Body of pancreas (tissue), 4 donors: ENCODE results near the gene DBNL. TPM values are rescaled to one million over a fixed set of nuclear protein-coding genes. Genes with fewer than 3 reads are reported as not detected.

Experiments
- ATAC-seq: fragments of 150-250 bp; one replicate; pipeline ENCODE4 v1.9.1; 2016
- DNase-seq, 4 donors: peaks; one replicate each; pipeline ENCODE4 v3.0.0-alpha.2; 2019
- H3K27ac ChIP-seq, 4 donors: fragments of 200-600 bp; sonication (generic); 1 replicate in 3 of 4; 2 replicates in 1 of 4; pipeline versions ENCODE4 v1.5.1 to v1.6.1; 2016 to 2019; ENCODE audit warnings: mild to moderate bottlenecking in 1 of 4, mixed read lengths in 1 of 4, moderate library complexity in 1 of 4
- H3K27me3 ChIP-seq, 2 donors: fragments of 200-600 bp; sonication (generic); one replicate each; pipeline ENCODE4 v1.6.0; 2016; ENCODE audit warnings: mild to moderate bottlenecking in 1 of 2
- H3K36me3 ChIP-seq, 2 donors: fragments of 200-600 bp; sonication (generic); replicated peaks in 1 of 2; 2 replicates each; pipeline ENCODE4 v1.5.1; 2016; ENCODE audit warnings: low read depth in 2 of 2; ENCODE audit not compliant: insufficient read depth in 1 of 2
- H3K4me1 ChIP-seq: fragments of 200-600 bp; sonication (generic); one replicate; pipeline ENCODE4 v1.6.0; 2016
- H3K4me3 ChIP-seq, 2 donors: fragments of 200-600 bp; sonication (generic); 1 replicate in 1 of 2; 2 replicates in 1 of 2; pipeline ENCODE4 v1.5.1; 2016 to 2019
- H3K9me3 ChIP-seq, 3 donors: fragments of 200-600 bp; sonication (generic); 1 replicate in 2 of 3; 2 replicates in 1 of 3; pipeline ENCODE4 v1.5.1; 2016
- POLR2A ChIP-seq, 3 donors: fragments of 450-650 bp; IDR thresholded peaks; one replicate each; pipeline ENCODE4 v1.6.1; 2016; ENCODE audit warnings: antibody characterized with exemption in 3 of 3, mild to moderate bottlenecking in 2 of 3
- WGBS, 2 donors: methylation state at CpG; one replicate each; pipeline ENCODE4 v1.1.5; 2017; 5-methylcytosine and 5-hydroxymethylcytosine counted together
- intact Hi-C: fragments of 100-400 bp; cut with DNase I; formaldehyde crosslinking; loops from one replicate; pipeline ENCODE4 v1.15.1; 2023
- total RNA-seq, 2 donors: library from RNA; depleted of rRNA; stranded (reverse); fragments of >200 nt; gene quantifications; one replicate each; pipeline ENCODE4 v1.1.0, GENCODE V29; 2016
- TF ChIP-seq, protein P1 (sequence below), 7 experiments: fragments of 450-650 bp in 4 of 7; fragments of 200-600 bp in 3 of 7; sonication (generic) in 3 of 7; IDR thresholded peaks; one replicate each; pipeline ENCODE4 v1.5.1; 2016 to 2019; ENCODE audit warnings: antibody characterized with exemption in 7 of 7

DBNL gene
- total RNA-seq, 2 donors from 2014 or later = 62.0 to 96.6 TPM

DNA sequence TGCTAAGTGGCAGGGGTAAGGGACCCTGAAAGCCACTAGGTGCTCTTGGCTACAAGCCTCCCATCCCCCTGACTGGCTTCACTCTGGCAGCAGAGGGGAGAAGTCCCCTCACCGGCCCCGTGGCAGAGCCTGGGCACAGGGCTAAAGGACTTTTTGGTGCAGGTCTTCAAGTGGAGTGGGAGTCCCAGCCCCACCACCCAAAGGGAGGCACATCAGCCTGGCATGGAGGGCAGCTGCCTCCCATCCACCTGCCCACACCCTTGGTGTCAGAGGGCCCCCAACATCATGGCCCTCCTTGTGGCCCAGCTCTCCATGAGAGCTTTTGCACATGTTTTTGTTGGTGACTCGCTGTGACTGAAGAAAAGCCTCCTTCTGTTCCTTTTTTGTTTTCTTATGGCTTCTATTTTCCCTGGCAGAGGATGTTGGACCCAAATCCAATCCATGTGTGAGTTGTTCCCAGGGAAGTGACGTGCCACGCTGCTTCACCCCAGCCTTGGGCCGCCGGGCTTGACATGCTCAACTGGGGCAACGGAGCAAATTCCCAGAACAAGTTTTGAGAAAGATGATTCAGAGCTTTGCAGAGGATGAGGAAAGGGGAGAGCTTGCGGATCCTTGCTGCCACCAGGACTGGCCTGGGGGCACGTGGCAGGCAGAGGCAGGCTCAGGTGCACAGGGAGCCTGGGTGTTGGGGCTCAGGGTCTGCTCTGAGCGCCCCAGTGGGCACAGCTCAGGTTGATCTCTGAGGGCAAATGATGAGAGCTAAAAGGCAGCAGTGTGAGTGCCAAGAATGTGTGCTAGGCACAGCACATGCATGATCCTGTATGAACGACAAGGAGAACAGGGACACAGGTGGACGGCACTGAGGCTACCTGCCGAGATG lies 57.7 kb downstream of the DBNL start:
- 87 to 89% methylated on average over 14 of the region's 14 CpGs for WGBS, 2 donors

DNA sequence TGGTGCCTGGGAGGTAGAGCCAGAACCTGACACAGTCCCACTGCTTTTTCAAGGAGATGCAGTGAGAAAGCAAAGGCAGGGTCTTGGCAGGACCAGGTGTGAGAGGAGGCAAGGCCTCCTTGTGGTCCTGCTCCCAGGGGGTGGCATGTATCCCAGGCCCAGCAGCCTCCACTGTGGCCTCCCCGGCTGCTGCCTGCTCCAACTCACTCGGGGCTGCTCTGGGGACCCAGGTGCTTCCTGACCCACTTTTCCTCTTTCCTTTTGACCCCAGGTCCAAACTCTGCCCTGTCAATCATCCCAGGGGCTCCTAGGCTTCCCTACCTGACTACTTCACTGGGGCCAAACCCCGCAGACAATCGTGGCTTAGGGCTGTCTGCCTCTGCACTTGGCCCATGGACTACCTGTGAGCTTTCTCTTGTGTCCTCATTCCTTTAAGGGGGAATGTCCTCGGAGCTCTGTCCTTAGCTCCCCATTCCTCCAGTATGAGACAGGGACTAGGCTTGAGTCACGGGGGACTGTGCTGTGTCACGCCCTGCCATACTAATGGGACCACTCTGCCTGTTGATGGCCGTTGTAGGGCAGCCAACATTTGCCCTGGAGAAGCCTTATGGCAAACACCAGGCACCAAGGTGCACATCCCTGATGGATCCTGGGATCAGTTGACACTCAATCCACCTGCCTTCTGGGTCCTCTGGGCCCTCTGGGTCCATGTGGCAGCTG lies 58.5 kb downstream of the DBNL start:
- Histone ChIP-seq H3K4me3 (no peak overlapping the region), H3K27ac (no peak overlapping the region), H3K27me3 (peaks cover 0 to 7% of the 10 kb centered on the region in 2 donors), H3K4me1 (peaks cover 7% of the 10 kb centered on the region), H3K36me3 (no peaks in the 10 kb centered on the region), H3K9me3 (no peaks in the 10 kb centered on the region)
- WGBS, 2 donors = 75 to 81% methylated on average over 5 to 8 of the region's 8 CpGs
- DNase-seq (no peak), ATAC-seq (no peak)
- intact Hi-C loops = no loop called here
- TF ChIP-seq, protein P1, sequence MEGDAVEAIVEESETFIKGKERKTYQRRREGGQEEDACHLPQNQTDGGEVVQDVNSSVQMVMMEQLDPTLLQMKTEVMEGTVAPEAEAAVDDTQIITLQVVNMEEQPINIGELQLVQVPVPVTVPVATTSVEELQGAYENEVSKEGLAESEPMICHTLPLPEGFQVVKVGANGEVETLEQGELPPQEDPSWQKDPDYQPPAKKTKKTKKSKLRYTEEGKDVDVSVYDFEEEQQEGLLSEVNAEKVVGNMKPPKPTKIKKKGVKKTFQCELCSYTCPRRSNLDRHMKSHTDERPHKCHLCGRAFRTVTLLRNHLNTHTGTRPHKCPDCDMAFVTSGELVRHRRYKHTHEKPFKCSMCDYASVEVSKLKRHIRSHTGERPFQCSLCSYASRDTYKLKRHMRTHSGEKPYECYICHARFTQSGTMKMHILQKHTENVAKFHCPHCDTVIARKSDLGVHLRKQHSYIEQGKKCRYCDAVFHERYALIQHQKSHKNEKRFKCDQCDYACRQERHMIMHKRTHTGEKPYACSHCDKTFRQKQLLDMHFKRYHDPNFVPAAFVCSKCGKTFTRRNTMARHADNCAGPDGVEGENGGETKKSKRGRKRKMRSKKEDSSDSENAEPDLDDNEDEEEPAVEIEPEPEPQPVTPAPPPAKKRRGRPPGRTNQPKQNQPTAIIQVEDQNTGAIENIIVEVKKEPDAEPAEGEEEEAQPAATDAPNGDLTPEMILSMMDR (IDR thresholded peaks at IDR 0.05) = no peak

More for the DNA sequence above, 57.7 kb downstream of the DBNL start:
- Histone ChIP-seq H3K27me3 (peaks cover 0 to 7% of the 10 kb centered on the region in 2 donors), H3K4me3 (no peak overlapping the region), H3K4me1 (peaks cover 7% of the 10 kb centered on the region), H3K36me3 (no peaks in the 10 kb centered on the region), H3K27ac (no peak overlapping the region), H3K9me3 (no peaks in the 10 kb centered on the region)
- ATAC-seq (no peak), DNase-seq (no peak)
- TF ChIP-seq POLR2A (IDR thresholded peaks at IDR 0.05) = no peak
- TF ChIP-seq, protein P1 (IDR thresholded peaks at IDR 0.05) = no peak
- intact Hi-C loops = no loop called here

DNA sequence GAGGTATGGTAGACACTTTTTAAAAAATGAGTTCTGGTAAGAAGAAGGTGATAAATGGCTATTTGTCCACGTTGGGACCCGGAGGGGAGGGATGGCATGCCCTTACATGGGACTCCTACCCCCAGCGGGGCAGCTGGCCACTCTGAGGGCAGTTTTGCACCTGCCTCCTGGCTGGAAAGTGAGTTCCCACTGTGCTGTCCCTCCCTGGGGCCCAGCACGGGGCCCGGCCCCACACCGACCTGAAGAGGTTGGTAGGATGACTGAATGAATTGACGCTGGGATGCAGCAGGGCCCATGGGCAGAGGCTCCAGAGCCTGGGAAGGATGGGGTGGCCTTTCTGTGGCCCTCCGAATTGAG lies 59.0 kb downstream of the DBNL start:
- peaks cover 7% of the 10 kb centered on the region for H3K4me1 ChIP-seq
- no peaks in the 10 kb centered on the region for H3K9me3 ChIP-seq
- no peak for ATAC-seq
- no peak overlapping the region for H3K27ac ChIP-seq
- H3K36me3 ChIP-seq = no peaks in the 10 kb centered on the region
- TF ChIP-seq POLR2A (IDR thresholded peaks at IDR 0.05) = no peak
- TF ChIP-seq, protein P1 (IDR thresholded peaks at IDR 0.05) = no peak
- intact Hi-C loops = no loop called here
- DNase-seq = no peak
- 66 to 79% methylated on average over 5 to 8 of the region's 8 CpGs for WGBS, 2 donors
- H3K4me3 ChIP-seq = no peak overlapping the region
- H3K27me3 ChIP-seq = peaks cover 0 to 7% of the 10 kb centered on the region in 2 donors

DNA sequence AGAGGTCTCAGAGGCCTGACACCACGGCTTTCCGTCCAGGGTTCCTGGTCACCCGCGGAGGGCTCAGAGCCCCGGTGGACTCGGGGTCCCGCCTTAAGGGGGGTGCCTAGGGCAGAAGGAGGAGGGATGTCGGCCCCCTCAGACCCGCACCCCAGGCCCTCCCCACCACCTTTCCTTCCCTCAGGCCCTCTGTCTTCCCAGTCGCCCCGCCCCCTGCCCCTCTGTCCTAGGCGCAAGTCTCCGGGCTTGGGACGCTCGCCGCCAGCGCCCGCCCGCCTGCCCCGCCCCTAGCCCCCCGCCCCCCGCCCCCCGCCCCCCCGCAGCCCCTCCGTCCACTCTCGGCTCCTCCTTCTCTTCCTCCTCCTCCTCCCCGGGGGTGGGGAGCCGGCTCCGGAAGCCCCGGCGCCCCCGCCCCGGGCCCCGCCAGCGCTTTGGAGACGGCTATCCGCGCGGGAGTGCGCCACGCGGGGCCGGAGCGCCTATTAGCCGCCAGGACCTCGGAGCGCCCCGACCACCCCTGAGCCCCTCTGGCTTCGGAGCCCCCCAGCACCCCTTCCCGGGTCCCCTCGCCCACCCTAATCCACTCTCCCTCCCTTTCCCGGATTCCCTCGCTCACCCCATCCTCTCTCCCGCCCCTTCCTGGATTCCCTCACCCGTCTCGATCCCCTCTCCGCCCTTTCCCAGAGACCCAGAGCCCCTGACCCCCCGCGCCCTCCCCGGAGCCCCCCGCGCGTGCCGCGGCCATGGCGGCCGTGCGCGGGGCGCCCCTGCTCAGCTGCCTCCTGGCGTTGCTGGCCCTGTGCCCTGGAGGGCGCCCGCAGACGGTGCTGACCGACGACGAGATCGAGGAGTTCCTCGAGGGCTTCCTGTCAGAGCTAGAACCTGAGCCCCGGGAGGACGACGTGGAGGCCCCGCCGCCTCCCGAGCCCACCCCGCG lies 59.7 kb downstream of the DBNL start, which contains the start of gene AEBP1:
Gene AEBP1, plus strand, starts transcription at position 423 of the 937 bp plus-strand sequence. Its CDS starts 321 bp downstream, at position 744.
- no peaks in the 10 kb centered on the region for H3K9me3 ChIP-seq
- TF ChIP-seq, protein P1 (IDR thresholded peaks at IDR 0.05) = no peak
- TF ChIP-seq POLR2A (IDR thresholded peaks at IDR 0.05) = no peak
- no peaks in the 10 kb centered on the region for H3K36me3 ChIP-seq
- DNase-seq (no peak), ATAC-seq (peak; percentile 28)
- H3K27ac ChIP-seq = peak within 1 kb of the TSS in 2 of 4 donors; percentile 36 to 44
- no peak within 1 kb of the TSS for H3K4me3 ChIP-seq
- intact Hi-C loops = no loop called here
- 7 to 11% methylated on average over 17 to 65 of the region's 87 CpGs for WGBS, 2 donors
- peaks cover 0 to 7% of the 10 kb centered on the region in 2 donors for H3K27me3 ChIP-seq
- H3K4me1 ChIP-seq = peaks cover 7% of the 10 kb centered on the region
